MM.1S (cell line): ENCODE data around the gene JAG1.

Source experiments
- DNase-seq: peaks from one replicate; pipeline ENCODE4 v3.0.0-alpha.2; 2015
- H2AFZ ChIP-seq: fragments of 300-600 bp; sonication (generic); 2 replicates; pipeline ENCODE4 v1.6.0; 2016; ENCODE audit warnings: antibody characterized with exemption, low read length
- H3F3A ChIP-seq: fragments of 300-600 bp; sonication (generic); 2 replicates; pipeline ENCODE4 v1.6.1; 2016; ENCODE audit warnings: mild to moderate bottlenecking, antibody characterized with exemption, low read length, moderate library complexity, mixed read lengths; ENCODE audit not compliant: insufficient read depth
- H3K27ac ChIP-seq: fragments of 300-600 bp; sonication (generic); 2 replicates; pipeline ENCODE4 v1.5.1; 2016; ENCODE audit warnings: mild to moderate bottlenecking, low read length
- H3K27me3 ChIP-seq: fragments of 300-600 bp; sonication (generic); replicated peaks from 2 replicates; pipeline ENCODE4 v1.6.0; 2016; ENCODE audit warnings: low read length; ENCODE audit not compliant: insufficient read depth
- H3K36me3 ChIP-seq: fragments of 300-600 bp; sonication (generic); replicated peaks from 2 replicates; pipeline ENCODE4 v1.6.1; 2016; ENCODE audit warnings: mild to moderate bottlenecking, low read length, mixed read lengths; ENCODE audit not compliant: insufficient read depth
- H3K4me1 ChIP-seq: fragments of 300-600 bp; sonication (generic); 2 replicates; pipeline ENCODE4 v1.6.1; 2016; ENCODE audit warnings: low read length, mixed read lengths
- H3K4me2 ChIP-seq: fragments of 300-600 bp; sonication (generic); 2 replicates; pipeline ENCODE4 v1.6.0; 2016; ENCODE audit warnings: low read depth, low read length
- H3K4me3 ChIP-seq: fragments of 300-600 bp; sonication (generic); 2 replicates; pipeline ENCODE4 v1.5.1; 2016; ENCODE audit warnings: low read length, mixed read lengths
- H3K79me2 ChIP-seq: fragments of 300-600 bp; sonication (generic); 2 replicates; pipeline ENCODE4 v1.6.1; 2016; ENCODE audit warnings: mixed run types, low read length, mixed read lengths
- H3K9ac ChIP-seq: fragments of 300-600 bp; sonication (generic); 2 replicates; pipeline ENCODE4 v1.6.1; 2016; ENCODE audit warnings: low read length, mixed read lengths
- H3K9me2 ChIP-seq: fragments of 300-600 bp; sonication (generic); replicated peaks from 2 replicates; pipeline ENCODE4 v1.6.1; 2016; ENCODE audit warnings: mild to moderate bottlenecking, low read length, mixed read lengths; ENCODE audit not compliant: insufficient read depth
- H3K9me3 ChIP-seq: fragments of 300-600 bp; sonication (generic); replicated peaks from 2 replicates; pipeline ENCODE4 v1.6.1; 2016; ENCODE audit warnings: mild to moderate bottlenecking, low read length, mixed read lengths; ENCODE audit not compliant: insufficient read depth
- H4K20me1 ChIP-seq: fragments of 300-600 bp; sonication (generic); 2 replicates; pipeline ENCODE4 v1.6.1; 2016; ENCODE audit warnings: mild to moderate bottlenecking, low read length, moderate library complexity, mixed read lengths; ENCODE audit not compliant: insufficient read depth
- CTCF ChIP-seq: fragments of 300-600 bp; sonication (generic); IDR thresholded peaks from 2 replicates; pipeline ENCODE4 v1.5.1; 2016; ENCODE audit warnings: antibody characterized with exemption, low read length, mixed read lengths
- EZH2 ChIP-seq: fragments of 300-600 bp; sonication (generic); optimal IDR thresholded peaks from 2 replicates; pipeline ENCODE3; 2017; ENCODE audit warnings: low read depth, mild to moderate bottlenecking, antibody characterized with exemption, low read length, mixed read lengths
- EZH2phosphoT487 ChIP-seq: fragments of 300-600 bp; sonication (generic); IDR thresholded peaks from 2 replicates; pipeline ENCODE4 v1.6.1; 2018; ENCODE audit warnings: antibody characterized with exemption, low read length

Gene JAG1

GRCh38 chr20:10597637-10598036 is 76.2 kb downstream of the JAG1 start:
- H3K4me3 ChIP-seq: no peak overlapping the region
- no peak overlapping the region for H2AFZ ChIP-seq
- no peaks in the 10 kb centered on the region for H4K20me1 ChIP-seq
- H3K9me2 ChIP-seq: no peaks in the 10 kb centered on the region
- H3K4me1 ChIP-seq: no peaks in the 10 kb centered on the region
- no peak overlapping the region for H3K4me2 ChIP-seq
- no peaks in the 10 kb centered on the region for H3K27me3 ChIP-seq
- no peak overlapping the region for H3K9ac ChIP-seq
- H3K79me2 ChIP-seq: no peaks in the 10 kb centered on the region
- no peaks in the 10 kb centered on the region for H3F3A ChIP-seq
- H3K27ac ChIP-seq: no peak overlapping the region
- DNase-seq: no peak
- TF ChIP-seq CTCF: no peak
- no peak for TF ChIP-seq EZH2
- TF ChIP-seq EZH2phosphoT487: no peak
- H3K9me3 ChIP-seq: no peaks in the 10 kb centered on the region
- no peaks in the 10 kb centered on the region for H3K36me3 ChIP-seq

- no peaks in the 10 kb centered on the region for H3K79me2 ChIP-seq
- no peak overlapping the region for H3K27ac ChIP-seq
- H3K4me2 ChIP-seq: no peak overlapping the region
- H2AFZ ChIP-seq: no peak overlapping the region
- no peak overlapping the region for H3K4me3 ChIP-seq
- H3K9me3 ChIP-seq: no peaks in the 10 kb centered on the region
- no peaks in the 10 kb centered on the region for H4K20me1 ChIP-seq
- no peaks in the 10 kb centered on the region for H3K36me3 ChIP-seq
- no peaks in the 10 kb centered on the region for H3K27me3 ChIP-seq
- TF ChIP-seq CTCF: no peak
- no peak for TF ChIP-seq EZH2phosphoT487
- TF ChIP-seq EZH2: no peak
- H3K9ac ChIP-seq: no peak overlapping the region
- no peaks in the 10 kb centered on the region for H3F3A ChIP-seq
- H3K9me2 ChIP-seq: no peaks in the 10 kb centered on the region
- no peak for DNase-seq
- no peaks in the 10 kb centered on the region for H3K4me1 ChIP-seq
Observed at GRCh38 chr20:10596710-10597121, 77.1 kb downstream of the JAG1 start.

GRCh38 chr20:10595985-10596384 is 77.8 kb downstream of the JAG1 start:
- H2AFZ ChIP-seq: no peak overlapping the region
- H3K27ac ChIP-seq: no peak overlapping the region
- no peaks in the 10 kb centered on the region for H3K4me1 ChIP-seq
- H3K9me3 ChIP-seq: no peaks in the 10 kb centered on the region
- no peaks in the 10 kb centered on the region for H4K20me1 ChIP-seq
- TF ChIP-seq CTCF: no peak
- TF ChIP-seq EZH2phosphoT487: no peak
- H3F3A ChIP-seq: no peaks in the 10 kb centered on the region
- H3K4me2 ChIP-seq: no peak overlapping the region
- H3K27me3 ChIP-seq: no peaks in the 10 kb centered on the region
- H3K9ac ChIP-seq: no peak overlapping the region
- no peaks in the 10 kb centered on the region for H3K9me2 ChIP-seq
- no peaks in the 10 kb centered on the region for H3K79me2 ChIP-seq
- H3K4me3 ChIP-seq: no peak overlapping the region
- DNase-seq: no peak
- H3K36me3 ChIP-seq: no peaks in the 10 kb centered on the region
